ENCODE data around the gene COL6A6. TPM values are rescaled to one million over a fixed set of nuclear protein-coding genes. Genes with fewer than 3 reads are reported as not detected.

The COL6A6 gene
- total RNA-seq, 4 donors from 2014 or later, result not detected

GRCh38 chr3:130548356-130548755 is 31.4 kb downstream of the COL6A6 start:
- Histone ChIP-seq H3K27me3 (no peaks in the 10 kb centered on the region), H3K4me3 (no peak overlapping the region), H3K9me3 (peaks cover 0 to 19% (median 0%) of the 10 kb centered on the region in 3 donors), H3K36me3 (no peaks in the 10 kb centered on the region), H3K4me1 (no peaks in the 10 kb centered on the region), H3K27ac (no peak overlapping the region)
- 88% methylated on average over 1 of the region's 1 CpG; no CpG with 5 or more reads in 1 of the 2 donors for WGBS, 2 donors (ENCODE audit: low coverage in 1 of 2)
- ATAC-seq, result no peak
- no peak for TF ChIP-seq POLR2A (IDR thresholded peaks at IDR 0.05)
- no peak for TF ChIP-seq EP300 (IDR thresholded peaks at IDR 0.05)
- TF ChIP-seq POLR2AphosphoS5 (IDR thresholded peaks at IDR 0.05), result no peak
- no peak for TF ChIP-seq CTCF (IDR thresholded peaks at IDR 0.05)

DNA sequence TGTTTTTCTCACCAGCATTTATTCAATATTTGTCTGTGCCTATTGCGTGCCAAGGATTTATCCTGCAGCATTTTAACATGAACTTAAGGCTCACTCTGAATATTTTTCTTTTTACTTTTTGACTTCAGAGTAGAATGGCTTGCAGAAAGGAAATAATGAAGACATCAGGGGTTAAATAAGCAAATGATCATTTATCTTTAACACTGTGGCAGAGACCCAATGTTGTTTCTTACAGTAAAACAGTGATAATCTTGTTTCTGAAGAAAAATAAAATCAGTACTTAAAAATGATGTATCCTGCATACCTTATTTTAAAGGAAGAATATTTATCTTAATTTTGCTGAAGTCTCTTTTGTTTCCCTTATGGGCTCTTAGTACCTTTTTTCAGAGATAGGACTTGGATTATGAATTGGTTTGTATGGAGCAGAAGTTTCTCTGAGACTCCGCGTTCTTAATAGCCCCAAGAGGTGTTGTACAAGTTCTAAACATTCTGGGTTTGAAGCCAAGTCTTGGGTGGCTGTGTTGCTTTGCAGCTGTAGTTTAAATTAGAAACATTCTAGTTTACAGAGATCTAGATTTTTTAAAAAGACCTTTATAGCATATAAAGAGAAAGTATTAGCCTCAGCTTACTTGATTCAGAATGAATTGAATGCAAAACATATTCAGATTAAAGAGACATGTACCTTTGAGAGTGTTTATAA is 40.5 kb downstream of the COL6A6 start:
- Histone ChIP-seq H3K4me1 (peaks cover 0 to 11% (median 0%) of the 10 kb centered on the region in 3 donors), H3K27ac (no peak overlapping the region), H3K36me3 (no peaks in the 10 kb centered on the region), H3K4me3 (no peak overlapping the region), H3K9me3 (peaks cover 0 to 9% (median 0%) of the 10 kb centered on the region in 3 donors), H3K27me3 (no peaks in the 10 kb centered on the region)
- TF ChIP-seq POLR2AphosphoS5 (IDR thresholded peaks at IDR 0.05), result no peak
- no peak for TF ChIP-seq POLR2A (IDR thresholded peaks at IDR 0.05)
- no peak for TF ChIP-seq CTCF (IDR thresholded peaks at IDR 0.05)
- TF ChIP-seq EP300 (IDR thresholded peaks at IDR 0.05), result no peak
- ATAC-seq, result no peak
- WGBS, 2 donors (ENCODE audit: low coverage in 1 of 2), result 30 to 44% methylated on average over 3 of the region's 3 CpGs

- 79 to 95% methylated on average over 4 of the region's 4 CpGs for WGBS, 2 donors (ENCODE audit: low coverage in 1 of 2)
These were observed 41.4 kb downstream of the COL6A6 start for GRCh38 chr3:130558366-130558765.

DNA sequence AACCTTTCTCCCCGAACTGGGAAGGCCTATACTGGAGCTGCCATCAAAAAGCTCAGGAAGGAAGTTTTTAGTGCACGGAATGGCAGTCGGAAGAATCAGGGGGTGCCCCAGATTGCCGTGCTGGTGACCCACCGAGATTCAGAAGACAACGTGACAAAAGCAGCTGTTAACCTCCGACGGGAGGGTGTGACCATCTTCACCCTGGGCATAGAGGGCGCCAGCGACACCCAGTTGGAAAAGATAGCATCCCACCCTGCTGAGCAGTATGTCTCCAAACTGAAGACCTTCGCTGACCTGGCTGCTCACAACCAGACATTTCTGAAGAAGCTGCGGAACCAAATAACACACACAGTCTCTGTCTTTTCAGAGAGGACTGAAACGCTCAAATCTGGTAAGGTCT is 48.2 kb downstream of the COL6A6 start:
- no peaks in the 10 kb centered on the region for H3K9me3 ChIP-seq
- H3K27ac ChIP-seq, result no peak overlapping the region
- H3K36me3 ChIP-seq, result no peaks in the 10 kb centered on the region
- TF ChIP-seq CTCF (IDR thresholded peaks at IDR 0.05), result no peak
- no peak for TF ChIP-seq EP300 (IDR thresholded peaks at IDR 0.05)
- no peak for TF ChIP-seq POLR2A (IDR thresholded peaks at IDR 0.05)
- TF ChIP-seq POLR2AphosphoS5 (IDR thresholded peaks at IDR 0.05), result no peak
- 73 to 83% methylated on average over 12 to 13 of the region's 13 CpGs for WGBS, 2 donors (ENCODE audit: low coverage in 1 of 2)
- H3K4me3 ChIP-seq, result no peak overlapping the region
- ATAC-seq, result no peak
- H3K27me3 ChIP-seq, result no peaks in the 10 kb centered on the region
- H3K4me1 ChIP-seq, result no peaks in the 10 kb centered on the region

More at GRCh38 chr3:130558366-130558765, 41.4 kb downstream of the COL6A6 start:
- TF ChIP-seq CTCF (IDR thresholded peaks at IDR 0.05) (no peak), POLR2A (IDR thresholded peaks at IDR 0.05) (no peak), POLR2AphosphoS5 (IDR thresholded peaks at IDR 0.05) (no peak)
- no peak for ATAC-seq
- H3K4me3 ChIP-seq, result no peak overlapping the region
- no peak overlapping the region for H3K27ac ChIP-seq
- no peaks in the 10 kb centered on the region for H3K27me3 ChIP-seq
- H3K4me1 ChIP-seq, result peaks cover 0 to 11% (median 0%) of the 10 kb centered on the region in 3 donors
- no peaks in the 10 kb centered on the region for H3K36me3 ChIP-seq
- H3K9me3 ChIP-seq, result no peaks in the 10 kb centered on the region

Other genes starting within 250 kb of the COL6A6 start
- under 1 TPM in 1 of 4 donors, not detected in 3; 0.04 TPM for gene COL6A5, start 171.5 kb upstream of the COL6A6 start, total RNA-seq
- gene PIK3R4, start 229.7 kb downstream of the COL6A6 start, total RNA-seq, result 10 to 100 TPM; 28.0 to 40.2 (median 34.8) TPM